Measurements from ENCODE around the gene C20orf141.
A peak's percentile ranks its signal among the peaks of the same experiment; 100 is the strongest.

Gene C20orf141

DNA sequence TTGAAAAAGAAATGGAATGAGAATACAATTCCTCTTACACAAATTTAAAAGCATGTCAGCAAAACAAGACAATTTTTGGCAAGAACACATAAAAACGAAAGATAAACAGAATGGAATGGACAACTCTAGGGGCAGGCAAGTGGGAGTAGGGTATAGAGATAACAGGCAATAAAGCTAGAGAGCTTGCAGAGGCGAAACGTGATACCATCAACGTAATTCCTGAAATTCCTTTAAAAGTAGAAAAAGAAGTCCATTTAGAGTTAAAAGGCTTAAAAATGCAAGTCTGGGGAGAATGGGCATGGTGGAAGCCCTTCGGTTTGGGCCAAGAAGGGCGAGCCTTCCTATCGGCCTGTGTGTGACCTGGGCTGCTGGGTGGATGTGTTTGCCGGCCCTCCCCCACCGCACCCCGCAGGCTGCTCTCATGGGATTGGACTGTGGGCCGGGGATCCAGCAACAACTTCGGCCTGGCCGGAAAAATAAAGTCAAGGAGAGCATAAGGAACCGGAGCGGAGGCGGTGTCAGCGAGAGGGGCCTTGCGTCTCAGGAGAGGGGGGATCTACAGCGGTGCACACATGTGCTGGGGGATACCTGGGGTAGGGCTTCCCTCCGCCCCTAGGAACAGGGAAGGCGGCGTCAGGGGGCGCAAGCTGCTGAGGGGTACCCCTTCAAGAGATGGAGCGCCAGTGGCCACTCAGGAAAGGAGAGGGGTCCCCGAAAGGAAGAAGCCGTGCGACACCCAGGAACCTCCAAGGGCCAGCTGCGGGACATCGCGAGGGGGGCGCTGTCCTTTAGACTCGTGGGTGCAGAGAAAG lies 5.5 kb downstream of the C20orf141 start:
- DNase-seq = peak; percentile 3
- H4K20me1 ChIP-seq (ENCODE audit: insufficient read depth, low read length) = peaks cover 58% of the 10 kb centered on the region
- no peak overlapping the region for H3K27ac ChIP-seq (ENCODE audit: low read length)
- H3K4me1 ChIP-seq (ENCODE audit: insufficient read depth, low read length) = peaks cover 19% of the 10 kb centered on the region
- H3K4me3 ChIP-seq (ENCODE audit: low read depth in 1 of 2, low read length in 2 of 2) = no peak overlapping the region
- H3K9ac ChIP-seq (ENCODE audit: low read depth, low read length) = no peak overlapping the region
- no peaks in the 10 kb centered on the region for H3K79me2 ChIP-seq (ENCODE audit: insufficient read depth, low read length)
- ATAC-seq (ENCODE audit: insufficient read depth, low read depth) = no peak
- H2AFZ ChIP-seq (ENCODE audit: low read depth, low read length) = no peak overlapping the region
- H3K27me3 ChIP-seq (ENCODE audit: insufficient read depth, low read length, poor library complexity) = peaks cover 28% of the 10 kb centered on the region
- H3K4me2 ChIP-seq (ENCODE audit: insufficient read depth, low read length) = no peak overlapping the region
- no peak for TF ChIP-seq EZH2 (IDR thresholded peaks at IDR 0.05; ENCODE audit: borderline replicate concordance, low read depth, low read length, severe bottlenecking)
- TF ChIP-seq, protein P1, sequence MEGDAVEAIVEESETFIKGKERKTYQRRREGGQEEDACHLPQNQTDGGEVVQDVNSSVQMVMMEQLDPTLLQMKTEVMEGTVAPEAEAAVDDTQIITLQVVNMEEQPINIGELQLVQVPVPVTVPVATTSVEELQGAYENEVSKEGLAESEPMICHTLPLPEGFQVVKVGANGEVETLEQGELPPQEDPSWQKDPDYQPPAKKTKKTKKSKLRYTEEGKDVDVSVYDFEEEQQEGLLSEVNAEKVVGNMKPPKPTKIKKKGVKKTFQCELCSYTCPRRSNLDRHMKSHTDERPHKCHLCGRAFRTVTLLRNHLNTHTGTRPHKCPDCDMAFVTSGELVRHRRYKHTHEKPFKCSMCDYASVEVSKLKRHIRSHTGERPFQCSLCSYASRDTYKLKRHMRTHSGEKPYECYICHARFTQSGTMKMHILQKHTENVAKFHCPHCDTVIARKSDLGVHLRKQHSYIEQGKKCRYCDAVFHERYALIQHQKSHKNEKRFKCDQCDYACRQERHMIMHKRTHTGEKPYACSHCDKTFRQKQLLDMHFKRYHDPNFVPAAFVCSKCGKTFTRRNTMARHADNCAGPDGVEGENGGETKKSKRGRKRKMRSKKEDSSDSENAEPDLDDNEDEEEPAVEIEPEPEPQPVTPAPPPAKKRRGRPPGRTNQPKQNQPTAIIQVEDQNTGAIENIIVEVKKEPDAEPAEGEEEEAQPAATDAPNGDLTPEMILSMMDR (IDR thresholded peaks at IDR 0.05; ENCODE audit: borderline replicate concordance, extremely low read depth, low read length, poor library complexity, severe bottlenecking) = no peak
- no peaks in the 10 kb centered on the region for H3K36me3 ChIP-seq (ENCODE audit: insufficient read depth, low read length)
- no peaks in the 10 kb centered on the region for H3K9me3 ChIP-seq (ENCODE audit: insufficient read depth, low read length, severe bottlenecking)

DNA sequence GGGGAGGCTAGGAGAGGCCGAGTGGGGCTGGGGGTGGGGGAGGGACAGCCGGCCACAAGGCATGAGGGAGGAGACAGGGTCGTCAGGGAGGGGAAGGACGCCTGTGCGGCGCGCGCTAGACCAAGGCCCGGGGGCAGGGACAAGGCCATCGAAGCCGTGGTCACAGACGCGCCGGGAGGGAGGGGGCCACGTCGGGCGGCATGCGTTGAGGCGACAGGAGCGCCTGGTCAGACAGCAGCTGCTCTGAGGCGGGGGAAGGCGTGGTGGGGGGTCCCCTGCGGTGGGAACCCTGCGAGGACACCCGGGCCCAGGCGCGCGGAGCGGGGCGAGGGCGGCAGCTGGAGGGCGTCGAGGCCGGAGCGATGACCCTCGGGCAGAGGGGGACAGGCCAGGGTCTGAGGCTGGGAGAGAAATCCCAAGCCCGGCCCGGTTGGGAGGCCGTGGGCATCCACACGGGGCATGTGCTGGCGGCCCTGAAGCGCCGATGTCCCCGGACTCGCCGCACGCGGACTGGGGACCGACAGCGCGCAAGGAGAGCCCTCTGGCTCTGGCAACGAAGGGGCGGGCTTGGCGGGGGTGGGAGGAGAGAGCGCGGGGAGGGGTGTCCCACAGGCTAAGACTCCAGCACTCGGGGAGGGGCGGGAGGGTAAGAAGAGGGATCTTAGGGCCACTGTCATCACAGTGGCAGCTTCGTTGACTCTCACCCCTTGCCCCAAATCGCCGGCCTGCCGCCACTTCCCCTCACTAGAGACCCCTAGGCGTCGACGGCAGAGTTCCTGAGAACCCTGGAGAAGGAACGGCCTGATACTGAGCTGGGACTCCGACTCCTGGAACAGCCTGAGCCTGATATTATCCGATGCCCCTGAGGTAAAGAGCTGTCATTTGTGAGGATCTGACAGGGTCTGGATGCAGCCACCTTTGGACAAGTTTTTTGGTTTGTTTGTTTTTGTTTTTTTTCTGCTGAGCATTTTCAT lies 6.4 kb downstream of the C20orf141 start:
- Histone ChIP-seq H3K4me2 (ENCODE audit: insufficient read depth, low read length) (peak overlapping the region; percentile 53), H3K27ac (ENCODE audit: low read length) (no peak overlapping the region), H3K27me3 (ENCODE audit: insufficient read depth, low read length, poor library complexity) (peaks cover 28% of the 10 kb centered on the region), H3K36me3 (ENCODE audit: insufficient read depth, low read length) (no peaks in the 10 kb centered on the region), H3K4me3 (ENCODE audit: low read depth in 1 of 2, low read length in 2 of 2) (no peak overlapping the region), H3K9me3 (ENCODE audit: insufficient read depth, low read length, severe bottlenecking) (no peaks in the 10 kb centered on the region), H3K79me2 (ENCODE audit: insufficient read depth, low read length) (no peaks in the 10 kb centered on the region), H3K9ac (ENCODE audit: low read depth, low read length) (no peak overlapping the region), H3K4me1 (ENCODE audit: insufficient read depth, low read length) (peaks cover 26% of the 10 kb centered on the region), H2AFZ (ENCODE audit: low read depth, low read length) (no peak overlapping the region), H4K20me1 (ENCODE audit: insufficient read depth, low read length) (peaks cover 49% of the 10 kb centered on the region)
- ATAC-seq (ENCODE audit: insufficient read depth, low read depth) (no peak), DNase-seq (peak; percentile 4)
- no peak for TF ChIP-seq EZH2 (IDR thresholded peaks at IDR 0.05; ENCODE audit: borderline replicate concordance, low read depth, low read length, severe bottlenecking)
- TF ChIP-seq, protein P1 (IDR thresholded peaks at IDR 0.05; ENCODE audit: borderline replicate concordance, extremely low read depth, low read length, poor library complexity, severe bottlenecking) = no peak

DNA sequence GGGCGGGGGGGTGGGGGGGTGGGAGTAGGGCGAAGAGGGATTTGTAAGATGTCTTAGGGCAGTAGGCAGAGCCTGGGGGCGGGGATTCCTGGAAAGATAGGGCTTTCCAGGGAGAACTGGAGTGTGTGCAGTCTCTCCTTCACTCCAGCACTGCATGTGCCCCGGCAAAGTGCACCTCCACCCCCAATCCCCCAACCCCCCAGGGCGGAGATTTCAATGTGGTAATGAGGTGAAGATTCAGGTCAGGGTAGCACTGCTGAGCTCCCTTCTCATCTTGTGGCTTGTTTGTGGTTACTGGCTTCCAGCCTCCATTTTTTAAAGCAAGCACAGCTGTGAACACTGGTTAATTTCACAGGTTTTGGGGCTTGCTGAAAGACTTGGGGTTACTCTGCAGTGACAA lies 7.3 kb downstream of the C20orf141 start:
- Histone ChIP-seq H3K27me3 (ENCODE audit: insufficient read depth, low read length, poor library complexity) (peaks cover 28% of the 10 kb centered on the region), H3K27ac (ENCODE audit: low read length) (no peak overlapping the region), H3K9me3 (ENCODE audit: insufficient read depth, low read length, severe bottlenecking) (no peaks in the 10 kb centered on the region), H3K36me3 (ENCODE audit: insufficient read depth, low read length) (no peaks in the 10 kb centered on the region), H3K9ac (ENCODE audit: low read depth, low read length) (no peak overlapping the region), H3K4me2 (ENCODE audit: insufficient read depth, low read length) (peak overlapping the region; percentile 53; the same call in 1 of the 2 replicates), H4K20me1 (ENCODE audit: insufficient read depth, low read length) (peaks cover 42% of the 10 kb centered on the region), H2AFZ (ENCODE audit: low read depth, low read length) (no peak overlapping the region), H3K4me3 (ENCODE audit: low read depth in 1 of 2, low read length in 2 of 2) (no peak overlapping the region), H3K79me2 (ENCODE audit: insufficient read depth, low read length) (no peaks in the 10 kb centered on the region), H3K4me1 (ENCODE audit: insufficient read depth, low read length) (peaks cover 35% of the 10 kb centered on the region)
- TF ChIP-seq EZH2 (IDR thresholded peaks at IDR 0.05; ENCODE audit: borderline replicate concordance, low read depth, low read length, severe bottlenecking) = no peak
- TF ChIP-seq, protein P1 (IDR thresholded peaks at IDR 0.05; ENCODE audit: borderline replicate concordance, extremely low read depth, low read length, poor library complexity, severe bottlenecking) = no peak
- DNase-seq (peak; percentile 92), ATAC-seq (ENCODE audit: insufficient read depth, low read depth) (peak; percentile 95)
